GM21576 (cell line): ENCODE results near the gene GRID1.
A peak's percentile ranks its signal among the peaks of the same experiment; 100 is the strongest.
"Not testable (repeated sequence)": the region's sequence is repeated elsewhere in the genome, so short reads cannot be mapped to it uniquely, and the experiment has no call there.

Experiments used
- ATAC-seq: cut with Tn5 transposase; IDR thresholded peaks from one replicate; pipeline ENCODE4 v1.9.1; 2021; ENCODE audit warnings: mild to moderate bottlenecking, moderate library complexity; ENCODE audit not compliant: unreplicated experiment

The GRID1 gene

GRCh38 chr10:85699066-85699465, 667.5 kb downstream of the GRID1 start:
- not testable (repeated sequence) for ATAC-seq

- ATAC-seq: no peak
Measured at GRCh38 chr10:85696893-85697292, 669.7 kb downstream of the GRID1 start.

- ATAC-seq: no peak
Measured at GRCh38 chr10:85682621-85683020, 684.0 kb downstream of the GRID1 start.

- ATAC-seq: no peak
Measured at GRCh38 chr10:85679710-85680109, 686.9 kb downstream of the GRID1 start.

GRCh38 chr10:85679061-85679460, 687.5 kb downstream of the GRID1 start:
- ATAC-seq: no peak

GRCh38 chr10:85674851-85675250, 691.7 kb downstream of the GRID1 start:
- no peak for ATAC-seq

GRCh38 chr10:85673270-85673669, 693.3 kb downstream of the GRID1 start:
- ATAC-seq: no peak

- ATAC-seq: no peak
Measured at GRCh38 chr10:85671530-85671929, 695.1 kb downstream of the GRID1 start.

GRCh38 chr10:85668522-85668921, 698.1 kb downstream of the GRID1 start:
- ATAC-seq: no peak

GRCh38 chr10:85667638-85668233, 698.9 kb downstream of the GRID1 start:
- no peak for ATAC-seq

- ATAC-seq: no peak
Measured at GRCh38 chr10:85666987-85667386, 699.6 kb downstream of the GRID1 start.

- ATAC-seq: peak; percentile 77
Measured at GRCh38 chr10:85666102-85666501, 700.5 kb downstream of the GRID1 start.

GRCh38 chr10:85665681-85666080, 700.9 kb downstream of the GRID1 start:
- no peak for ATAC-seq

GRCh38 chr10:85665078-85665477, 701.5 kb downstream of the GRID1 start:
- no peak for ATAC-seq

- no peak for ATAC-seq
Measured at GRCh38 chr10:85661123-85661522, 705.5 kb downstream of the GRID1 start.

GRCh38 chr10:85659331-85659730, 707.3 kb downstream of the GRID1 start:
- no peak for ATAC-seq

- ATAC-seq: no peak
Measured at GRCh38 chr10:85658518-85658917, 708.1 kb downstream of the GRID1 start.

- ATAC-seq: no peak
Measured at GRCh38 chr10:85657476-85658113, 709.0 kb downstream of the GRID1 start.

GRCh38 chr10:85655411-85655810, 711.2 kb downstream of the GRID1 start:
- no peak for ATAC-seq

- ATAC-seq: no peak
Measured at GRCh38 chr10:85651497-85651882, 715.1 kb downstream of the GRID1 start.

- ATAC-seq: no peak
Measured at GRCh38 chr10:85650791-85651496, 715.7 kb downstream of the GRID1 start.

GRCh38 chr10:85649461-85649860, 717.1 kb downstream of the GRID1 start:
- ATAC-seq: no peak
